Endothelial cell of umbilical vein (primary cell): Measurements from ENCODE around the gene OTC.

Experiments
- FOS ChIP-seq: IDR thresholded peaks from 2 replicates; pipeline ENCODE4 v1.6.1; 2011; ENCODE audit warnings: mild to moderate bottlenecking, low read length, moderate library complexity, borderline replicate concordance; ENCODE audit not compliant: insufficient read depth
- TF ChIP-seq, protein P1 (sequence below), 2 donors: IDR thresholded peaks; 1 replicate in 1 of 2; 2 replicates in 1 of 2; pipeline ENCODE4 v1.5.1; 2011; ENCODE audit warnings: low read length in 2 of 2, mild to moderate bottlenecking in 2 of 2, moderate library complexity in 2 of 2, control low read depth in 1 of 2, inconsistent platforms in 1 of 2, low read depth in 1 of 2; ENCODE audit not compliant: insufficient read depth in 1 of 2; ENCODE audit errors: extremely low read depth in 1 of 2

DNA sequence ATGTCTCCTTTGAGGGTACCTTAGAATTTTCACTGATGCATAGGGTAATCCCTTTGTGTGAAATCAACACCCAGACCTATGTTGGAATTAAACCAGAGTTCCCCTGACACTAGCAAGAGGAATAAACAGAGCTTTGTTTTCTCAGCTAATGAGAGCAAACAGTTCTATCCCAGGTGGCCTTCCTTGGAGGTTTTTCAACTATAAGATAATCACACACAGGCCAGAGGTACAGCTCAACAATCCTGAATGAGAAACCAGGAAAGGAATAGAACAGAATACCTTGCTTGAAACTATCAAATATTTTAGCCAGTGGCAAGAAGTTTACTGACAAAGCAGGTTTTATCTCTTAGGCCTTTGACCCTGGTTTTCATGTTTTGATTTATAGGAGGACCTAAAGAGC lies 100.2 kb downstream of the OTC start:
- TF ChIP-seq, protein P1, sequence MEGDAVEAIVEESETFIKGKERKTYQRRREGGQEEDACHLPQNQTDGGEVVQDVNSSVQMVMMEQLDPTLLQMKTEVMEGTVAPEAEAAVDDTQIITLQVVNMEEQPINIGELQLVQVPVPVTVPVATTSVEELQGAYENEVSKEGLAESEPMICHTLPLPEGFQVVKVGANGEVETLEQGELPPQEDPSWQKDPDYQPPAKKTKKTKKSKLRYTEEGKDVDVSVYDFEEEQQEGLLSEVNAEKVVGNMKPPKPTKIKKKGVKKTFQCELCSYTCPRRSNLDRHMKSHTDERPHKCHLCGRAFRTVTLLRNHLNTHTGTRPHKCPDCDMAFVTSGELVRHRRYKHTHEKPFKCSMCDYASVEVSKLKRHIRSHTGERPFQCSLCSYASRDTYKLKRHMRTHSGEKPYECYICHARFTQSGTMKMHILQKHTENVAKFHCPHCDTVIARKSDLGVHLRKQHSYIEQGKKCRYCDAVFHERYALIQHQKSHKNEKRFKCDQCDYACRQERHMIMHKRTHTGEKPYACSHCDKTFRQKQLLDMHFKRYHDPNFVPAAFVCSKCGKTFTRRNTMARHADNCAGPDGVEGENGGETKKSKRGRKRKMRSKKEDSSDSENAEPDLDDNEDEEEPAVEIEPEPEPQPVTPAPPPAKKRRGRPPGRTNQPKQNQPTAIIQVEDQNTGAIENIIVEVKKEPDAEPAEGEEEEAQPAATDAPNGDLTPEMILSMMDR (IDR thresholded peaks at IDR 0.05; ENCODE audit: extremely low read depth in 1 of 2, insufficient read depth in 1 of 2, low read depth in 1 of 2, low read length in 2 of 2), result no peak
- TF ChIP-seq FOS, result no peak
